GM06990 (cell line): Measurements from ENCODE around the gene MTHFD1L.

Experiments
- DNase-seq: peaks from one replicate; pipeline ENCODE4 v3.0.0-alpha.2; 2011; ENCODE audit not compliant: insufficient read length; ENCODE audit errors: extremely low read depth
- H3K27me3 ChIP-seq: replicated peaks from 2 replicates; pipeline ENCODE4 v1.6.0; 2011; ENCODE audit warnings: low read length; ENCODE audit not compliant: control insufficient read depth, insufficient read depth
- H3K36me3 ChIP-seq: 2 replicates; pipeline ENCODE4 v1.5.1; 2011; ENCODE audit warnings: low read length; ENCODE audit not compliant: control insufficient read depth, insufficient read depth
- H3K4me3 ChIP-seq: replicated peaks from 2 replicates; pipeline ENCODE4 v1.5.1; 2011; ENCODE audit warnings: low read depth, mild to moderate bottlenecking, control low read depth, low read length
- TF ChIP-seq, protein P1 (sequence below): IDR thresholded peaks from 2 replicates; pipeline ENCODE4 v1.5.1; 2011; ENCODE audit warnings: low read length, control low read depth, mild to moderate bottlenecking, inconsistent platforms; ENCODE audit not compliant: insufficient read depth, poor library complexity, severe bottlenecking

MTHFD1L gene

DNA sequence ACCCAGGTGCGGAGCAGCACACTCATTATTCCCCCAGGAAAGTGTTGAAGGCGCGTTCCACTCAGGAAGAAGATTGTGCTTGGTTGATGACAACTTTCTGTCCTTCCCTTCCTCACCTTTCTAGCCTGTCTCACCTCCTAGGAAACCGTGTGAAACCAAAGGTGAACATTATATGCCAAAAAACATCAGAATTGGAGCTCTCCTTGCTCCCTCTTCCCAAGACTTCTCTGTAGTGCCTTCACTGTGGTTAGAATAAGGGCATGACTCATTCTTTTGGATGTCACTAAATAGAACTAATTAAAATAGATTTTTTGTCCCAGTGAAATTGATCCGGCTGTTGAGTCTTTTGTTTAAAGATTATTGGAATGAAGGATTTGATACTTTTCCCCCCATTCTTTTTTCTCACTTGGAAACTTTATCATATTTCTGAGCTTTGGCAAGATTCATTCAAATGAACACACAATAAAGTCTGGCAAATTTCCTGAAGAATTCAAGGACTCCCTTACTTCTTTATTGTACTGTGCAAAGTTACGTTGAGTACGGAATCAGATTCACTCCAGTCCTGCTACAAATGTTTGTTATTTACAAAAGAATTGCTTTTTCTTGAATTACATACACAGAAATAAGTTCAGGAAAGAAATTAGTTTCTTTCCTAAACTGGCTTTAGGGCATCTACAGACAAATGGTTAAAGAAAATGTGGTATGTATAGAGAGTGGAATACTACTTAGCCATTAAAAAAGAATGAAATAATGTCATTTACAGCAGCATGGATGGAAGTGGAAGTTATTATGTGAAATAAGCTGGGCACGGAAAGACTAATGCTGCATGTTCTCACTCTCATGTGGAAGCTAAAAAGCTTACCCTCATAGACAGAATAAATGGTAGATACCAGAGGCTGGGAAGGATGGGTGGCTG is 231.4 kb downstream of the MTHFD1L start:
- Histone ChIP-seq H3K27me3 (no peaks in the 10 kb centered on the region), H3K4me3 (no peak overlapping the region), H3K36me3 (peaks cover 12% of the 10 kb centered on the region)
- no peak for DNase-seq
- TF ChIP-seq, protein P1, sequence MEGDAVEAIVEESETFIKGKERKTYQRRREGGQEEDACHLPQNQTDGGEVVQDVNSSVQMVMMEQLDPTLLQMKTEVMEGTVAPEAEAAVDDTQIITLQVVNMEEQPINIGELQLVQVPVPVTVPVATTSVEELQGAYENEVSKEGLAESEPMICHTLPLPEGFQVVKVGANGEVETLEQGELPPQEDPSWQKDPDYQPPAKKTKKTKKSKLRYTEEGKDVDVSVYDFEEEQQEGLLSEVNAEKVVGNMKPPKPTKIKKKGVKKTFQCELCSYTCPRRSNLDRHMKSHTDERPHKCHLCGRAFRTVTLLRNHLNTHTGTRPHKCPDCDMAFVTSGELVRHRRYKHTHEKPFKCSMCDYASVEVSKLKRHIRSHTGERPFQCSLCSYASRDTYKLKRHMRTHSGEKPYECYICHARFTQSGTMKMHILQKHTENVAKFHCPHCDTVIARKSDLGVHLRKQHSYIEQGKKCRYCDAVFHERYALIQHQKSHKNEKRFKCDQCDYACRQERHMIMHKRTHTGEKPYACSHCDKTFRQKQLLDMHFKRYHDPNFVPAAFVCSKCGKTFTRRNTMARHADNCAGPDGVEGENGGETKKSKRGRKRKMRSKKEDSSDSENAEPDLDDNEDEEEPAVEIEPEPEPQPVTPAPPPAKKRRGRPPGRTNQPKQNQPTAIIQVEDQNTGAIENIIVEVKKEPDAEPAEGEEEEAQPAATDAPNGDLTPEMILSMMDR, result no peak

GRCh38 chr6:151098166-151098565 is 232.7 kb downstream of the MTHFD1L start:
- TF ChIP-seq, protein P1, result no peak
- Histone ChIP-seq H3K4me3 (no peak overlapping the region), H3K27me3 (no peaks in the 10 kb centered on the region), H3K36me3 (peaks cover 9% of the 10 kb centered on the region)
- DNase-seq, result no peak

DNA sequence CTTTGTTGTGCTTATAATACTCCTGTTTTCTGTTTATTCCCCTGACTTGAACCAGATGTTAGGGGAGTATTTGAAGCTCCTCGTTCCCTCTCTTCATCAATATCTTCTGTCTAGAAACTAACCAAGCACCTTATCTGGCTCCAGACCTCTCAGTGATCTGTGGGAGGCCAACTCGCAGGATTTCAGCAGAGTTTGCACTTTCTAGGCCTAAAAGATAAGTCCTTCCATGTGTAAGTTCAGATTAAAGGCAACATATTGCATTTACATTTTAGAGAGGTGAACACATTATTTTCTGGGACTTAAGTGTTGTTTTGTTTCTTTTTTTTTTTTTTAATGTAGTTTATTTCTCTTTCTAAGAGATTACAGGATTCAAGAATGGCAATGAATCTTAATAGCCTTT is 234.8 kb downstream of the MTHFD1L start:
- Histone ChIP-seq H3K36me3 (peaks cover 5% of the 10 kb centered on the region), H3K4me3 (no peak overlapping the region), H3K27me3 (no peaks in the 10 kb centered on the region)
- DNase-seq, result no peak
- TF ChIP-seq, protein P1, result no peak

- DNase-seq, result no peak
- peaks cover 3% of the 10 kb centered on the region for H3K36me3 ChIP-seq
- H3K27me3 ChIP-seq, result no peaks in the 10 kb centered on the region
- TF ChIP-seq, protein P1, result no peak
- no peak overlapping the region for H3K4me3 ChIP-seq
Measured at GRCh38 chr6:151101161-151101815, 235.8 kb downstream of the MTHFD1L start.

DNA sequence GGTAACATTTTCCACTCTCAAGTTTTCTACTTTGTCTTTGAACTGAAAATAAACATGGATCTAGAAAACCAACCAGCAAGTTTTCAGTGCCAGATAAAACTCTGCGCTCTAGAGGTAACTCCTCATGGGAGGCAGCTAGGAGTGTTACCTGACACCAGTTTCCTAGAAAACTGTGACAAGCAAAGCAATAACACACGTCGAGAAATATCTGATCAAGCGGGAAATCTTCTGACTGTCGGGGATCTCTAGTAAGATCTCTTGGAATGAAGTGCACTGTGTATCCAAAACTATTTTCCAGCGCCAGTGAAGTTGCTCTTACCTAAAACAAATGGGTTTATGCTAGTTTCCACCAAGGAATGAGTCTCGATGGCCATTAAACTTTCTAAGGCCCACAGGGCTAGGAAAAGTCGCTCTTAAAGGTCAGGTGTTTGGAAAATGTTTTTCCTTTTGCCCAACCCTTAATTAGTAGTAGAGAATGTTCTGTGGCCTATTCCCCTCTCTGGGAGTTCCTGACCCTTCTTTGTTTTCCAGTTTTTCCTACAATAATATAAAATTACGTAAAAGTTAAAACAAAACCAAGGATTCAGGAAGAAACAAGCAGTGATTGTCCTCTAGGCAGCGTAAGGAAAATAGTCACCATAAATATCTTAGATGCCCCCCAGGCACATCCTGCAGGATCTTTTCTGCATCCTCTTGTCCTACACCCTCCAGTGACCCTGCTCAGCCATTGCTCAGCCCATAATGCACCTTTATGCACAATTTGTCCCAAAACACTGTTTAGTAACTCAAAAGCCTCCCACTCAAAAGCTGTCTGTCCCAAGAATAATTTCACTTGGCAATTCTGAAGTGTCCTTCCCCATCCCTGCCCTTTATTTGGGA is 236.6 kb downstream of the MTHFD1L start:
- Histone ChIP-seq H3K36me3 (no peaks in the 10 kb centered on the region), H3K4me3 (no peak overlapping the region), H3K27me3 (no peaks in the 10 kb centered on the region)
- TF ChIP-seq, protein P1, result no peak
- DNase-seq, result no peak
